Measurements from ENCODE around the gene RGS6.

- TF ChIP-seq CTCF (IDR thresholded peaks at IDR 0.05) (no peak), POLR2A (IDR thresholded peaks at IDR 0.05) (no peak)
Measured at GRCh38 chr14:71890541-71890940, 41.7 kb upstream of the RGS6 start.

Data from thyroid gland (tissue), 4 donors.